SK-N-MC (cell line): ENCODE measurements around the gene HOXD9.

Experiments used
- EZH2 ChIP-seq: fragments of 200-600 bp; sonication (generic); IDR thresholded peaks from one replicate; pipeline ENCODE4 v1.6.1; 2017; ENCODE audit warnings: antibody characterized with exemption
- POLR2AphosphoS5 ChIP-seq: IDR thresholded peaks from 2 replicates; pipeline ENCODE4 v1.6.1; 2012; ENCODE audit warnings: mild to moderate bottlenecking, low read depth, low read length, borderline replicate concordance

GRCh38 chr2:176076063-176076462 lies 46.5 kb upstream of the HOXD9 start:
- no peak for TF ChIP-seq EZH2
- TF ChIP-seq POLR2AphosphoS5 = no peak
